Esophagus muscularis mucosa (tissue), 3 donors: ENCODE measurements around the gene PRM1.

Source experiments
- POLR2A ChIP-seq: fragments of 450-650 bp; IDR thresholded peaks from one replicate; pipeline ENCODE4 v1.6.1; 2017; ENCODE audit warnings: antibody characterized with exemption, moderate library complexity, mild to moderate bottlenecking, low read depth
- TF ChIP-seq, protein P1 (sequence below), 3 experiments: fragments of 200-600 bp in 2 of 3; fragments of 450-650 bp in 1 of 3; sonication (generic) in 2 of 3; IDR thresholded peaks; one replicate each; pipeline ENCODE4 v1.5.1; 2017 to 2019; ENCODE audit warnings: antibody characterized with exemption in 3 of 3, mild to moderate bottlenecking in 2 of 3, moderate library complexity in 1 of 3

DNA sequence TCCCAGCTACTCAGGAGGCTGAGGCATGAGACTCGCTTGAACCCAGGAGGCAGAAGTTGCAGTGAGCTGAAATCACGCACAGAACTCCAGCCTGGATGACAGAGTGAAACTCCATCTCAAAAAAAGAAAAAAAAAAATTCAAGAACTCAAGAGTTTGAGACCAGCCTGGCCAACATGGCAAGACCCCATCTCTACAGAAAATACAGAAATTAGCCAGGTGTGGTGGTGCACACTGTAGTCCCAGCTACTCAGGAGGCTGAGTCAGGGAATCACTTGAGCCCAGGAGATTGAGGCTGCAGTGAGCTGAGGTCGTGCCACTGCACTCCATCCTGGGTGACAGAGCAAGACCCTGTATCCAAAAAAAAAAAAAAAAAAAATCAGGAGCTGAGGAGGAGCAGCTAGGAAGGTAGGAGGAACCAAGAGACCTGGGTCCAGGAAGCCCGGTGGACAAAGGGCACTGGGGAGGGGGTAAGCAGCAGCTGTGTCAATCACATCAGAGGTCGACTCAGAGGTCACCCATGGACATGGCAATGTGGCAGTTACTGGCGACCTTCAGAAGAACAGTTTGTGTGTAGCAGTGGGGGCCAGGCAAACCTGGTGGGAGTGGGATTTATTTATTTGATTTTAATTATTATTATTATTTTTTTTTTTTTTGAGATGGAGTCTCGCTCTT, 11.1 kb upstream of the PRM1 start:
- TF ChIP-seq, protein P1, sequence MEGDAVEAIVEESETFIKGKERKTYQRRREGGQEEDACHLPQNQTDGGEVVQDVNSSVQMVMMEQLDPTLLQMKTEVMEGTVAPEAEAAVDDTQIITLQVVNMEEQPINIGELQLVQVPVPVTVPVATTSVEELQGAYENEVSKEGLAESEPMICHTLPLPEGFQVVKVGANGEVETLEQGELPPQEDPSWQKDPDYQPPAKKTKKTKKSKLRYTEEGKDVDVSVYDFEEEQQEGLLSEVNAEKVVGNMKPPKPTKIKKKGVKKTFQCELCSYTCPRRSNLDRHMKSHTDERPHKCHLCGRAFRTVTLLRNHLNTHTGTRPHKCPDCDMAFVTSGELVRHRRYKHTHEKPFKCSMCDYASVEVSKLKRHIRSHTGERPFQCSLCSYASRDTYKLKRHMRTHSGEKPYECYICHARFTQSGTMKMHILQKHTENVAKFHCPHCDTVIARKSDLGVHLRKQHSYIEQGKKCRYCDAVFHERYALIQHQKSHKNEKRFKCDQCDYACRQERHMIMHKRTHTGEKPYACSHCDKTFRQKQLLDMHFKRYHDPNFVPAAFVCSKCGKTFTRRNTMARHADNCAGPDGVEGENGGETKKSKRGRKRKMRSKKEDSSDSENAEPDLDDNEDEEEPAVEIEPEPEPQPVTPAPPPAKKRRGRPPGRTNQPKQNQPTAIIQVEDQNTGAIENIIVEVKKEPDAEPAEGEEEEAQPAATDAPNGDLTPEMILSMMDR (IDR thresholded peaks at IDR 0.05), result no peak
- TF ChIP-seq POLR2A, result no peak
